HG02870 (cell line): ENCODE data around the gene RBM6.
"Not testable (repeated sequence)": the region's sequence is repeated elsewhere in the genome, so short reads cannot be mapped to it uniquely, and the experiment has no call there.

Source experiments
- ATAC-seq: cut with Tn5 transposase; IDR thresholded peaks from one replicate; pipeline ENCODE4 v1.9.1; 2021; ENCODE audit warnings: mild to moderate bottlenecking, moderate library complexity; ENCODE audit not compliant: unreplicated experiment

Gene RBM6

GRCh38 chr3:49939858-49940666, at the start of gene RBM6:
Gene RBM6 (plus strand): TSS chr3:49940150. CDS start chr3:49962642, 22,492 bp downstream.
- peak; percentile 90 for ATAC-seq

- no peak for ATAC-seq
Measured at GRCh38 chr3:49895791-49896190, 44.2 kb upstream of the RBM6 start.

- no peak for ATAC-seq
Measured at GRCh38 chr3:49896345-49896744, 43.6 kb upstream of the RBM6 start.

GRCh38 chr3:49898991-49899390, 41.0 kb upstream of the RBM6 start:
- no peak for ATAC-seq

- ATAC-seq, result no peak
Measured at GRCh38 chr3:49899815-49900214, 40.1 kb upstream of the RBM6 start.

- no peak for ATAC-seq
Measured at GRCh38 chr3:49900491-49901153, 39.3 kb upstream of the RBM6 start.

GRCh38 chr3:49901366-49902339, 38.3 kb upstream of the RBM6 start:
- no peak for ATAC-seq

- ATAC-seq, result no peak
Measured at GRCh38 chr3:49902511-49903345, 37.2 kb upstream of the RBM6 start.

GRCh38 chr3:49903451-49904424, 36.2 kb upstream of the RBM6 start, which contains the start of gene MST1R:
Gene MST1R (minus strand): TSS chr3:49903873. CDS start chr3:49903609, 264 bp downstream.
- ATAC-seq, result peak; percentile 47

- ATAC-seq, result not testable (repeated sequence)
Measured at GRCh38 chr3:49904448-49904847, 35.5 kb upstream of the RBM6 start.

- ATAC-seq, result no peak
Measured at GRCh38 chr3:49906073-49906743, 33.7 kb upstream of the RBM6 start.

- no peak for ATAC-seq
Measured at GRCh38 chr3:49908373-49909199, 31.4 kb upstream of the RBM6 start.

- no peak for ATAC-seq
Measured at GRCh38 chr3:49910409-49911123, 29.4 kb upstream of the RBM6 start.

- ATAC-seq, result no peak
Measured at GRCh38 chr3:49911124-49911420, 28.9 kb upstream of the RBM6 start.

- ATAC-seq, result no peak
Measured at GRCh38 chr3:49911611-49912010, 28.3 kb upstream of the RBM6 start.

- ATAC-seq, result no peak
Measured at GRCh38 chr3:49912881-49913281, 27.1 kb upstream of the RBM6 start.

GRCh38 chr3:49914906-49915305, 25.0 kb upstream of the RBM6 start:
- no peak for ATAC-seq
